ENCODE measurements around the gene PLD1.

GRCh38 chr3:171584100-171584499 lies 226.2 kb downstream of the PLD1 start:
- TF ChIP-seq CTCF (IDR thresholded peaks at IDR 0.05 in 8 of 11, conservative IDR thresholded peaks at IDR 0.05 in 3 of 11) (no peak), POLR2A (IDR thresholded peaks at IDR 0.05) (no peak)
